HepG2 (cell line): ENCODE results near the gene TYMP. TPM values are rescaled to one million over a fixed set of nuclear protein-coding genes. Genes with fewer than 3 reads are reported as not detected.

Experiments used
- ATAC-seq: fragments of 200-7000 bp; cut with Tn5 transposase; 3 replicates; pipeline ENCODE4 v1.9.1; 2020; ENCODE audit warnings: mild to moderate bottlenecking, moderate library complexity
- BruUV-seq: library from RNA; stranded (reverse); fragments of 400-500 nt; replicated peaks from 2 replicates; lab custom pipeline; 2021; lab: Mats Ljungman, UMichigan
- CTCF ChIA-PET: fragments of 300-600 bp; formaldehyde crosslinking; extraction: SDS; loops from one replicate; lab custom pipeline; 2021; ENCODE audit warnings: low total read pairs, inconsistent platforms, low intra/inter-chr PET ratio; lab: Yijun Ruan, JAX
- POLR2A ChIA-PET: fragments of 350-600 bp; sonication (Branson Sonifier 250); formaldehyde crosslinking; loops from one replicate; lab custom pipeline; 2020; ENCODE audit warnings: antibody characterized with exemption, inconsistent platforms; lab: Yijun Ruan, JAX
- DNase-seq: peaks from one replicate; pipeline ENCODE4 v3.0.0-alpha.2; 2015; ENCODE audit warnings: low spot score
- FAIRE-seq: peaks from 3 replicates; lab custom pipeline; 2011; peaks lifted over from hg19 to GRCh38; lab: Jason Lieb, UNC
- H2AFZ ChIP-seq: one replicate; pipeline ENCODE4 v1.6.1; 2011; ENCODE audit warnings: low read length, inconsistent platforms
- H3K27ac ChIP-seq: fragments of 300-600 bp; 3 replicates; pipeline ENCODE4 v1.8.0; 2011; ENCODE audit warnings: mixed run types, mild to moderate bottlenecking, mixed read lengths, low read length, inconsistent platforms; ENCODE audit not compliant: insufficient read depth; ENCODE audit errors: extremely low read length
- H3K27me3 ChIP-seq, 2 experiments: fragments of 200-600 bp in 1 of 2; 2 replicates in 1 of 2; 3 replicates in 1 of 2; pipeline versions ENCODE4 v1.6.0 to v1.8.0; 2011; ENCODE audit warnings: low read length in 2 of 2, mild to moderate bottlenecking in 2 of 2, moderate library complexity in 2 of 2, inconsistent platforms in 1 of 2; ENCODE audit not compliant: insufficient read depth in 2 of 2, control insufficient read depth in 1 of 2
- H3K36me3 ChIP-seq, 2 experiments: fragments of 200-600 bp in 1 of 2; replicated peaks in 1 of 2; 2 replicates in 1 of 2; 3 replicates in 1 of 2; pipeline versions ENCODE4 v1.5.1 to v1.8.0; 2011; ENCODE audit warnings: low read length in 2 of 2, inconsistent platforms in 1 of 2; ENCODE audit not compliant: insufficient read depth in 2 of 2, control insufficient read depth in 1 of 2
- H3K4me1 ChIP-seq: 2 replicates; pipeline ENCODE4 v1.5.1; 2012; ENCODE audit warnings: low read length, inconsistent platforms; ENCODE audit not compliant: insufficient read depth
- H3K4me2 ChIP-seq: 2 replicates; pipeline ENCODE4 v1.6.0; 2011; ENCODE audit warnings: low read depth, low read length, inconsistent platforms
- H3K4me3 ChIP-seq, 3 experiments: fragments of 200-600 bp in 1 of 3; sonication (generic), shearing (Covaris generic) in 1 of 3; replicated peaks in 1 of 3; 2 replicates each; pipeline ENCODE4 v1.5.1; 2011 to 2016; ENCODE audit warnings: low read length in 3 of 3, inconsistent platforms in 2 of 3, low read depth in 2 of 3, mild to moderate bottlenecking in 2 of 3, control low read depth in 1 of 3, mixed read lengths in 1 of 3; ENCODE audit not compliant: insufficient read depth in 1 of 3
- H3K79me2 ChIP-seq: one replicate; pipeline ENCODE4 v1.6.1; 2011; ENCODE audit warnings: low read length, inconsistent platforms; ENCODE audit not compliant: insufficient read depth
- H3K9ac ChIP-seq: 2 replicates; pipeline ENCODE4 v1.6.0; 2011; ENCODE audit warnings: mild to moderate bottlenecking, low read depth, low read length, inconsistent platforms; ENCODE audit not compliant: insufficient read depth
- H3K9me3 ChIP-seq: 2 replicates; pipeline ENCODE4 v1.5.1; 2012; ENCODE audit warnings: mild to moderate bottlenecking, low read length
- H4K20me1 ChIP-seq: 2 replicates; pipeline ENCODE4 v1.6.0; 2011; ENCODE audit warnings: inconsistent platforms, mild to moderate bottlenecking, low read length, moderate library complexity; ENCODE audit not compliant: insufficient read depth
- HES4 ChIP-seq: sonication (generic); formaldehyde crosslinking; IDR thresholded peaks from 2 replicates; pipeline ENCODE4 v1.9.0; 2021; ENCODE audit warnings: mild to moderate bottlenecking, missing genetic modification reagents, borderline replicate concordance
- KAT2B ChIP-seq: fragments of 150-350 bp; IDR thresholded peaks from 2 replicates; pipeline ENCODE4 v1.6.1; 2014; ENCODE audit warnings: low read depth, low read length, borderline replicate concordance
- PHF8 ChIP-seq: sonication (generic); formaldehyde crosslinking; IDR thresholded peaks from 2 replicates; pipeline ENCODE4 v1.5.0; 2020; ENCODE audit warnings: missing genetic modification reagents
- SAP130 ChIP-seq: IDR thresholded peaks from 2 replicates; pipeline ENCODE4 v1.6.1; 2016; ENCODE audit warnings: low read depth
- SIN3A ChIP-seq: IDR thresholded peaks from 2 replicates; pipeline ENCODE4 v1.6.1; 2011; ENCODE audit warnings: low read depth, mild to moderate bottlenecking, control low read depth, low read length, borderline replicate concordance
- SP4 ChIP-seq: sonication (generic); formaldehyde crosslinking; IDR thresholded peaks from 2 replicates; pipeline ENCODE4 v1.8.1; 2023; ENCODE audit warnings: mild to moderate bottlenecking, missing genetic modification reagents
- WGBS: methylation state at CpG from one replicate; pipeline ENCODE4 v1.1.6; 2017; ENCODE audit warnings: low lambda C conversion rate; 5-methylcytosine and 5-hydroxymethylcytosine counted together
- in situ Hi-C: cut with HindIII; loops from 2 replicates; pipeline ENCODE4 v1.10.0; 2017; ENCODE audit warnings: low pct_unique_long_range_greater_than_20kb; ENCODE audit not compliant: extremely low pct_ligation_motif_present
- intact Hi-C: fragments of 100-400 bp; cut with micrococcal nuclease; formaldehyde crosslinking; loops from one replicate; pipeline ENCODE4 v1.10.0; 2022; ENCODE audit not compliant: unreplicated experiment
- polyA plus RNA-seq, 8 experiments: library from polyadenylated mRNA; depleted of rRNA in 3 of 8; stranded (reverse) in 7 of 8; unstranded in 1 of 8; fragments of >200 nt; fragmentation: Illumina TruSeq in 4 of 8; extraction: Trizol in 4 of 8; gene quantifications; 2 replicates each; pipeline versions ENCODE4 v1.2.1 to v1.2.3, GENCODE V29; 2011 to 2016; ENCODE audit warnings: low read depth in 4 of 8, missing spikeins in 1 of 8, mixed read lengths in 1 of 8; ENCODE audit not compliant: insufficient read depth in 1 of 8
- total RNA-seq, 5 experiments: library from RNA; depleted of rRNA; stranded (reverse); fragments of >200 nt; fragmentation: Illumina TruSeq; extraction: Trizol; gene quantifications; 2 replicates each; pipeline ENCODE4 v1.2.3, GENCODE V29; 2016; ENCODE audit warnings: low read depth in 1 of 5
- TF ChIP-seq, protein P1 (sequence below): sonication (generic); formaldehyde crosslinking; IDR thresholded peaks from 2 replicates; pipeline ENCODE4; 2020; ENCODE audit warnings: missing genetic modification reagents, mild to moderate bottlenecking, borderline replicate concordance
- TF ChIP-seq, protein P2 (sequence below): sonication (generic); formaldehyde crosslinking; IDR thresholded peaks from 2 replicates; pipeline ENCODE4 v1.4.0; 2020; ENCODE audit warnings: missing genetic modification reagents
- TF ChIP-seq, protein P3 (sequence below): IDR thresholded peaks from 2 replicates; pipeline ENCODE4 v1.6.1; 2016; ENCODE audit warnings: missing genetic modification reagents, missing compliant biosample characterization
- TF ChIP-seq, protein P4 (sequence below): sonication (generic); formaldehyde crosslinking; IDR thresholded peaks from 2 replicates; pipeline ENCODE4 v1.5.0; 2020; ENCODE audit warnings: mild to moderate bottlenecking, missing genetic modification reagents, borderline replicate concordance

Gene TYMP
- total and polyA plus RNA-seq, 2 of the 13 experiments (the other 11 are each of a cell fraction or from before 2014, with no cell fraction given): 3.9 to 4.3 TPM

DNA sequence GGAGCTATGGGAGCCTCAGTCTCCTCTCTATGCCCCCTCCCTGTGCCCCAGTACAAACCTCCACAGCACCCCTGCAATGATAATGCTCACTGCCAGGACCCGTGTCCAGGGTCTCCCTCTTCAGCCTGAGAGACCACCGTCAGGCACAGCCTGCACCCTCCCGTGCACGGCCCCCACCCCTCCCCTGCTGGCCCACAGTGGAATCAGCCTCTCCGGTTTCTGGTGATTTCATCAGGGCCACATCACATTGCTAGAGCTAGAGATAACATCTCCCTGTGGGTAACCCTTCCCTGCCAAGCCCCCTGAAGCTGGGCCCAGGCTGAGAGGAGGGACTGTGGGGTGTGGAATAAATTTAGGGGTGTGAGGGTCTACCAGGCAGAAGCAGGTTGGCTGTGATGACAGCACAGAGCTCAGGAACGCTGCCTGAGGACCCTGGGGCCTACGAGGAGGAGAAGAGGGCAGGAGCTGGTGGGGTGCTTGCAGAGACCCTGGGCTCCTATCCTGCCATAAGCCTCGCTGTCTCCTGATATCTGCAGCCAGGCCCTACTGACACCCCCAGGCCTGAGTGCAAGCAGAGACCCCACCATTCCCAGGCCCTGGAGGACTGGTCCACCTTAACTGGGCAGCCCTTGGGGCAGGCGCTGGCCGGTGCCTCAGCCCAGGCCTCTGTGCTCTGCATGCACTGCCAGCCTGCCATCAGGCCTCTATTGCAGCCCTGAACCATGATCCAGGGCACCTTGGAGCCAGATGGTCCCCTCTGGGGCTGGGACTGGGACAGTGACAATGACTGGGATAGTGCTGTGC lies 15.9 kb upstream of the TYMP start, which contains the start of gene KLHDC7B:
TSS of gene KLHDC7B (plus strand) at position 378 of the 804 bp plus-strand sequence. CDS start at position 723, 345 bp downstream.
- H4K20me1 ChIP-seq: no peaks in the 10 kb centered on the region
- H3K4me3 ChIP-seq: peak within 1 kb of the TSS in 2 of 3 experiments; percentile 32 to 33; a peak in 3 of 6 replicates
- no peak within 1 kb of the TSS for H3K27ac ChIP-seq
- no peaks in the 10 kb centered on the region for H3K79me2 ChIP-seq
- no peaks in the 10 kb centered on the region for H3K9me3 ChIP-seq
- H2AFZ ChIP-seq: no peak within 1 kb of the TSS
- in situ Hi-C loops: no loop called here
- ChIA-PET CTCF (no interaction called here), POLR2A (interaction anchor here (0.9 to 4.2 kb wide), 12 partner anchors 12 to 283 kb away, joined by 3 to 34 read pairs (median 6); partner anchors contain the start of genes CHKB, LMF2, NCAPH2 and SCO2)
- peaks cover 24% of the 10 kb centered on the region for H3K4me1 ChIP-seq
- peaks cover 3 to 30% of the 10 kb centered on the region in 2 experiments for H3K27me3 ChIP-seq
- ATAC-seq: peak; percentile 39
- H3K4me2 ChIP-seq: peak within 1 kb of the TSS; percentile 45; the same call in 1 of the 2 replicates
- no peak for DNase-seq
- no TSS peak for BruUV-seq
- H3K36me3 ChIP-seq: no peaks in the 10 kb centered on the region
- FAIRE-seq: no peak
- no peak within 1 kb of the TSS for H3K9ac ChIP-seq
- 0% methylated on average over 6 of the region's 10 CpGs for WGBS
- intact Hi-C loops: no loop called here
- TF ChIP-seq KAT2B: no peak
- TF ChIP-seq, protein P1, sequence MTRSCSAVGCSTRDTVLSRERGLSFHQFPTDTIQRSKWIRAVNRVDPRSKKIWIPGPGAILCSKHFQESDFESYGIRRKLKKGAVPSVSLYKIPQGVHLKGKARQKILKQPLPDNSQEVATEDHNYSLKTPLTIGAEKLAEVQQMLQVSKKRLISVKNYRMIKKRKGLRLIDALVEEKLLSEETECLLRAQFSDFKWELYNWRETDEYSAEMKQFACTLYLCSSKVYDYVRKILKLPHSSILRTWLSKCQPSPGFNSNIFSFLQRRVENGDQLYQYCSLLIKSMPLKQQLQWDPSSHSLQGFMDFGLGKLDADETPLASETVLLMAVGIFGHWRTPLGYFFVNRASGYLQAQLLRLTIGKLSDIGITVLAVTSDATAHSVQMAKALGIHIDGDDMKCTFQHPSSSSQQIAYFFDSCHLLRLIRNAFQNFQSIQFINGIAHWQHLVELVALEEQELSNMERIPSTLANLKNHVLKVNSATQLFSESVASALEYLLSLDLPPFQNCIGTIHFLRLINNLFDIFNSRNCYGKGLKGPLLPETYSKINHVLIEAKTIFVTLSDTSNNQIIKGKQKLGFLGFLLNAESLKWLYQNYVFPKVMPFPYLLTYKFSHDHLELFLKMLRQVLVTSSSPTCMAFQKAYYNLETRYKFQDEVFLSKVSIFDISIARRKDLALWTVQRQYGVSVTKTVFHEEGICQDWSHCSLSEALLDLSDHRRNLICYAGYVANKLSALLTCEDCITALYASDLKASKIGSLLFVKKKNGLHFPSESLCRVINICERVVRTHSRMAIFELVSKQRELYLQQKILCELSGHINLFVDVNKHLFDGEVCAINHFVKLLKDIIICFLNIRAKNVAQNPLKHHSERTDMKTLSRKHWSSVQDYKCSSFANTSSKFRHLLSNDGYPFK (CRISPR knock-in tag): no peak
- TF ChIP-seq SIN3A: no peak
- TF ChIP-seq, protein P2, sequence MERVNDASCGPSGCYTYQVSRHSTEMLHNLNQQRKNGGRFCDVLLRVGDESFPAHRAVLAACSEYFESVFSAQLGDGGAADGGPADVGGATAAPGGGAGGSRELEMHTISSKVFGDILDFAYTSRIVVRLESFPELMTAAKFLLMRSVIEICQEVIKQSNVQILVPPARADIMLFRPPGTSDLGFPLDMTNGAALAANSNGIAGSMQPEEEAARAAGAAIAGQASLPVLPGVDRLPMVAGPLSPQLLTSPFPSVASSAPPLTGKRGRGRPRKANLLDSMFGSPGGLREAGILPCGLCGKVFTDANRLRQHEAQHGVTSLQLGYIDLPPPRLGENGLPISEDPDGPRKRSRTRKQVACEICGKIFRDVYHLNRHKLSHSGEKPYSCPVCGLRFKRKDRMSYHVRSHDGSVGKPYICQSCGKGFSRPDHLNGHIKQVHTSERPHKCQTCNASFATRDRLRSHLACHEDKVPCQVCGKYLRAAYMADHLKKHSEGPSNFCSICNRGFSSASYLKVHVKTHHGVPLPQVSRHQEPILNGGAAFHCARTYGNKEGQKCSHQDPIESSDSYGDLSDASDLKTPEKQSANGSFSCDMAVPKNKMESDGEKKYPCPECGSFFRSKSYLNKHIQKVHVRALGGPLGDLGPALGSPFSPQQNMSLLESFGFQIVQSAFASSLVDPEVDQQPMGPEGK: peak; percentile 18; the same call in 1 of the 2 replicates
- TF ChIP-seq, protein P3, sequence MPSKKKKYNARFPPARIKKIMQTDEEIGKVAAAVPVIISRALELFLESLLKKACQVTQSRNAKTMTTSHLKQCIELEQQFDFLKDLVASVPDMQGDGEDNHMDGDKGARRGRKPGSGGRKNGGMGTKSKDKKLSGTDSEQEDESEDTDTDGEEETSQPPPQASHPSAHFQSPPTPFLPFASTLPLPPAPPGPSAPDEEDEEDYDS (CRISPR knock-in tag): no peak
- TF ChIP-seq, protein P4, sequence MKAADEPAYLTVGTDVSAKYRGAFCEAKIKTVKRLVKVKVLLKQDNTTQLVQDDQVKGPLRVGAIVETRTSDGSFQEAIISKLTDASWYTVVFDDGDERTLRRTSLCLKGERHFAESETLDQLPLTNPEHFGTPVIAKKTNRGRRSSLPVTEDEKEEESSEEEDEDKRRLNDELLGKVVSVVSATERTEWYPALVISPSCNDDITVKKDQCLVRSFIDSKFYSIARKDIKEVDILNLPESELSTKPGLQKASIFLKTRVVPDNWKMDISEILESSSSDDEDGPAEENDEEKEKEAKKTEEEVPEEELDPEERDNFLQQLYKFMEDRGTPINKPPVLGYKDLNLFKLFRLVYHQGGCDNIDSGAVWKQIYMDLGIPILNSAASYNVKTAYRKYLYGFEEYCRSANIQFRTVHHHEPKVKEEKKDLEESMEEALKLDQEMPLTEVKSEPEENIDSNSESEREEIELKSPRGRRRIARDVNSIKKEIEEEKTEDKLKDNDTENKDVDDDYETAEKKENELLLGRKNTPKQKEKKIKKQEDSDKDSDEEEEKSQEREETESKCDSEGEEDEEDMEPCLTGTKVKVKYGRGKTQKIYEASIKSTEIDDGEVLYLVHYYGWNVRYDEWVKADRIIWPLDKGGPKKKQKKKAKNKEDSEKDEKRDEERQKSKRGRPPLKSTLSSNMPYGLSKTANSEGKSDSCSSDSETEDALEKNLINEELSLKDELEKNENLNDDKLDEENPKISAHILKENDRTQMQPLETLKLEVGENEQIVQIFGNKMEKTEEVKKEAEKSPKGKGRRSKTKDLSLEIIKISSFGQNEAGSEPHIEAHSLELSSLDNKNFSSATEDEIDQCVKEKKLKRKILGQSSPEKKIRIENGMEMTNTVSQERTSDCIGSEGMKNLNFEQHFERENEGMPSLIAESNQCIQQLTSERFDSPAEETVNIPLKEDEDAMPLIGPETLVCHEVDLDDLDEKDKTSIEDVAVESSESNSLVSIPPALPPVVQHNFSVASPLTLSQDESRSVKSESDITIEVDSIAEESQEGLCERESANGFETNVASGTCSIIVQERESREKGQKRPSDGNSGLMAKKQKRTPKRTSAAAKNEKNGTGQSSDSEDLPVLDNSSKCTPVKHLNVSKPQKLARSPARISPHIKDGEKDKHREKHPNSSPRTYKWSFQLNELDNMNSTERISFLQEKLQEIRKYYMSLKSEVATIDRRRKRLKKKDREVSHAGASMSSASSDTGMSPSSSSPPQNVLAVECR: no peak
- no peak for TF ChIP-seq PHF8 (CRISPR knock-in tag)
- TF ChIP-seq SAP130 (CRISPR knock-in tag): no peak
- TF ChIP-seq HES4 (CRISPR knock-in tag): no peak
- no peak for TF ChIP-seq SP4
